Karpas-422 (cell line): Measurements from ENCODE around the gene TMEM185B. TPM values are rescaled to one million over a fixed set of nuclear protein-coding genes. Genes with fewer than 3 reads are reported as not detected.

ENCODE experiments used
- DNase-seq: peaks from one replicate; pipeline ENCODE4 v3.0.0-alpha.2; 2015
- H2AFZ ChIP-seq: fragments of 200-600 bp; sonication (generic); 2 replicates; pipeline ENCODE4 v1.6.1; 2014; ENCODE audit warnings: antibody characterized with exemption, low read length, mixed read lengths
- H3K27ac ChIP-seq: fragments of 200-600 bp; sonication (generic); 2 replicates; pipeline ENCODE4 v1.5.1; 2014; ENCODE audit warnings: mild to moderate bottlenecking, low read length, moderate library complexity
- H3K27me3 ChIP-seq: fragments of 200-600 bp; sonication (generic); 2 replicates; pipeline ENCODE4 v1.6.1; 2014; ENCODE audit warnings: low read length, mixed read lengths
- H3K36me3 ChIP-seq: fragments of 200-600 bp; sonication (generic); 2 replicates; pipeline ENCODE4 v1.6.1; 2014; ENCODE audit warnings: low read length, mixed read lengths; ENCODE audit not compliant: insufficient read depth
- H3K4me1 ChIP-seq: fragments of 200-600 bp; sonication (generic); 2 replicates; pipeline ENCODE4 v1.6.1; 2014; ENCODE audit warnings: mild to moderate bottlenecking, low read length, mixed read lengths
- H3K4me2 ChIP-seq: fragments of 200-600 bp; sonication (generic); 2 replicates; pipeline ENCODE4 v1.6.1; 2014; ENCODE audit warnings: low read length, low read depth, mild to moderate bottlenecking; ENCODE audit not compliant: poor library complexity, severe bottlenecking
- H3K4me3 ChIP-seq: fragments of 200-600 bp; sonication (generic); 2 replicates; pipeline ENCODE4 v1.5.1; 2014; ENCODE audit warnings: mild to moderate bottlenecking, antibody characterized with exemption, low read length, mixed read lengths
- H3K79me2 ChIP-seq: fragments of 200-600 bp; sonication (generic); 2 replicates; pipeline ENCODE4 v1.6.1; 2014; ENCODE audit warnings: mild to moderate bottlenecking, low read length, mixed read lengths
- H3K9ac ChIP-seq: fragments of 200-600 bp; sonication (generic); 2 replicates; pipeline ENCODE4 v1.6.0; 2014; ENCODE audit warnings: low read length
- H3K9me2 ChIP-seq: fragments of 200-600 bp; sonication (generic), shearing (Covaris generic); replicated peaks from 2 replicates; pipeline ENCODE4 v1.6.0; 2014; ENCODE audit warnings: mild to moderate bottlenecking, low read length, moderate library complexity; ENCODE audit not compliant: insufficient read depth
- H3K9me3 ChIP-seq: fragments of 300-700, 200-600 bp; sonication (generic); 2 replicates; pipeline ENCODE4 v1.6.1; 2014; ENCODE audit warnings: low read length, mixed read lengths
- H4K20me1 ChIP-seq: fragments of 200-600 bp; sonication (generic); 2 replicates; pipeline ENCODE4 v1.6.1; 2014; ENCODE audit warnings: mild to moderate bottlenecking, antibody characterized with exemption, low read length, low read depth; ENCODE audit not compliant: insufficient read depth
- total RNA-seq: library from RNA; depleted of rRNA; stranded (reverse); fragments of >200 nt; shearing (Covaris generic); gene quantifications from 2 replicates; pipeline ENCODE4 v1.2.3, GENCODE V29; 2014; ENCODE audit warnings: low replicate concordance

Gene TMEM185B
- total RNA-seq, 1 experiment from 2014 or later, result 13.0 TPM

- Histone ChIP-seq H3K9ac (no peak overlapping the region), H3K4me2 (no peak overlapping the region), H3K27me3 (no peaks in the 10 kb centered on the region)
Observed at GRCh38 chr2:120225549-120226065, 2.4 kb upstream of the TMEM185B start.

GRCh38 chr2:120224735-120225548 lies 1.7 kb upstream of the TMEM185B start:
- H3K27me3 ChIP-seq, result no peaks in the 10 kb centered on the region
- no peak overlapping the region for H3K27ac ChIP-seq
- no peaks in the 10 kb centered on the region for H3K9me3 ChIP-seq
- H3K4me3 ChIP-seq, result no peak overlapping the region
- no peak overlapping the region for H2AFZ ChIP-seq
- H3K36me3 ChIP-seq, result no peaks in the 10 kb centered on the region
- H3K9ac ChIP-seq, result no peak overlapping the region
- no peaks in the 10 kb centered on the region for H4K20me1 ChIP-seq
- DNase-seq, result no peak
- H3K4me1 ChIP-seq, result peaks cover 34% of the 10 kb centered on the region
- H3K79me2 ChIP-seq, result 0 out of 2 replicates have a peak, but pooled peaks cover 7% of the 10 kb centered on the region
- H3K4me2 ChIP-seq, result no peak overlapping the region
- no peaks in the 10 kb centered on the region for H3K9me2 ChIP-seq

More at GRCh38 chr2:120225549-120226065, 2.4 kb upstream of the TMEM185B start:
- Histone ChIP-seq H3K79me2 (0 out of 2 replicates have a peak, but pooled peaks cover 7% of the 10 kb centered on the region), H4K20me1 (no peaks in the 10 kb centered on the region), H2AFZ (no peak overlapping the region), H3K27ac (no peak overlapping the region), H3K9me2 (no peaks in the 10 kb centered on the region), H3K4me1 (peaks cover 34% of the 10 kb centered on the region), H3K9me3 (no peaks in the 10 kb centered on the region), H3K36me3 (no peaks in the 10 kb centered on the region), H3K4me3 (no peak overlapping the region)
- DNase-seq, result no peak

GRCh38 chr2:120224256-120224655 lies 1.1 kb upstream of the TMEM185B start:
- Histone ChIP-seq H3K9me3 (no peaks in the 10 kb centered on the region), H3K4me3 (peak overlapping the region; percentile 76), H3K27me3 (no peaks in the 10 kb centered on the region), H3K36me3 (no peaks in the 10 kb centered on the region), H3K79me2 (0 out of 2 replicates have a peak, but pooled peaks cover 7% of the 10 kb centered on the region), H3K9ac (peak overlapping the region; percentile 75), H3K4me1 (peaks cover 34% of the 10 kb centered on the region), H3K27ac (no peak overlapping the region), H3K9me2 (no peaks in the 10 kb centered on the region), H4K20me1 (no peaks in the 10 kb centered on the region), H2AFZ (no peak overlapping the region), H3K4me2 (peak overlapping the region; percentile 88)
- no peak for DNase-seq

- H3K79me2 ChIP-seq, result 0 out of 2 replicates have a peak, but pooled peaks cover 7% of the 10 kb centered on the region
- peak overlapping the region; percentile 88 for H3K4me2 ChIP-seq
- H4K20me1 ChIP-seq, result no peaks in the 10 kb centered on the region
- no peaks in the 10 kb centered on the region for H3K9me2 ChIP-seq
- DNase-seq, result no peak
- H2AFZ ChIP-seq, result peak overlapping the region; percentile 98; the same call in 1 of the 2 replicates
- H3K27ac ChIP-seq, result no peak overlapping the region
- no peaks in the 10 kb centered on the region for H3K9me3 ChIP-seq
- H3K9ac ChIP-seq, result peak overlapping the region; percentile 75; the same call in 1 of the 2 replicates
- peaks cover 25% of the 10 kb centered on the region for H3K4me1 ChIP-seq
- H3K27me3 ChIP-seq, result no peaks in the 10 kb centered on the region
- H3K36me3 ChIP-seq, result no peaks in the 10 kb centered on the region
- H3K4me3 ChIP-seq, result peak overlapping the region; percentile 76
Observed at GRCh38 chr2:120222186-120223033, 790 bp downstream of the TMEM185B start.

- no peak overlapping the region for H3K9ac ChIP-seq
- 0 out of 2 replicates have a peak, but pooled peaks cover 7% of the 10 kb centered on the region for H3K79me2 ChIP-seq
- no peak for DNase-seq
- H3K4me2 ChIP-seq, result peak overlapping the region; percentile 88
- no peaks in the 10 kb centered on the region for H3K36me3 ChIP-seq
- no peak overlapping the region for H2AFZ ChIP-seq
- H3K9me3 ChIP-seq, result no peaks in the 10 kb centered on the region
- no peak overlapping the region for H3K4me3 ChIP-seq
- H3K9me2 ChIP-seq, result no peaks in the 10 kb centered on the region
- H4K20me1 ChIP-seq, result no peaks in the 10 kb centered on the region
- H3K27ac ChIP-seq, result no peak overlapping the region
- H3K27me3 ChIP-seq, result no peaks in the 10 kb centered on the region
- H3K4me1 ChIP-seq, result peaks cover 25% of the 10 kb centered on the region
Observed at GRCh38 chr2:120221616-120222015, 1.6 kb downstream of the TMEM185B start.

- Histone ChIP-seq H4K20me1 (no peaks in the 10 kb centered on the region), H3K36me3 (no peaks in the 10 kb centered on the region), H3K9me3 (no peaks in the 10 kb centered on the region), H3K27me3 (no peaks in the 10 kb centered on the region), H2AFZ (no peak overlapping the region), H3K79me2 (0 out of 2 replicates have a peak, but pooled peaks cover 7% of the 10 kb centered on the region), H3K4me2 (no peak overlapping the region), H3K4me3 (no peak overlapping the region), H3K27ac (no peak overlapping the region), H3K9me2 (no peaks in the 10 kb centered on the region), H3K4me1 (peaks cover 25% of the 10 kb centered on the region), H3K9ac (no peak overlapping the region)
- no peak for DNase-seq
Observed at GRCh38 chr2:120220756-120221155, 2.4 kb downstream of the TMEM185B start.

- Histone ChIP-seq H3K79me2 (0 out of 2 replicates have a peak, but pooled peaks cover 7% of the 10 kb centered on the region), H3K4me3 (no peak overlapping the region), H3K9me3 (no peaks in the 10 kb centered on the region), H2AFZ (no peak overlapping the region), H3K27ac (no peak overlapping the region), H3K9me2 (no peaks in the 10 kb centered on the region), H3K27me3 (no peaks in the 10 kb centered on the region), H3K36me3 (no peaks in the 10 kb centered on the region), H3K9ac (no peak overlapping the region), H3K4me2 (no peak overlapping the region), H3K4me1 (peaks cover 25% of the 10 kb centered on the region), H4K20me1 (no peaks in the 10 kb centered on the region)
- DNase-seq, result peak; percentile 35
Observed at GRCh38 chr2:120219766-120220165, 3.4 kb downstream of the TMEM185B start.
